GM21423 (cell line): ENCODE measurements around the gene SDK1.

Experiments used
- ATAC-seq: cut with Tn5 transposase; IDR thresholded peaks from one replicate; pipeline ENCODE4 v1.9.1; 2021; ENCODE audit warnings: mild to moderate bottlenecking, moderate library complexity; ENCODE audit not compliant: unreplicated experiment

The SDK1 gene

GRCh38 chr7:4000139-4000538 lies 699.1 kb downstream of the SDK1 start:
- ATAC-seq, result no peak

GRCh38 chr7:4000934-4001333 lies 699.9 kb downstream of the SDK1 start:
- no peak for ATAC-seq

DNA sequence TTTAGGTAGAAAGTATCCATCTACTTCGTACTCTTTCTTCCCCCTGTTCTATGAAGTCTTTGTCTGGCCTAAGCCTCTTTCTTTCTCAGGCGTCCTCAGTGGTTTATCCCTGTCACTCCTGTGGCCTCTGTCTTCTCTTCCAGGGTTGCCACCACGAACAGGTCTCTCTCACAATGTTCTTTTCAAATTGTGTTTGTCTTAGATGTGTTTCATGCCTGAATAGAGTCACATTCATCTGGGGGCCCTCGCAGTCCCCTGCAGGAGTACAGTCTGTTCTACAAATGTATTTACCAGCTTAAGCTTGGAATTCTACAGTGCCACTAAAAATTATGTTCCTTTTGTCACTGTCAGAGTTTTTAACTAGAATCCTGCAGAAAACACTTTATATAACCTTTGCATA lies 700.7 kb downstream of the SDK1 start:
- no peak for ATAC-seq

GRCh38 chr7:4003503-4003902 lies 702.5 kb downstream of the SDK1 start:
- no peak for ATAC-seq

DNA sequence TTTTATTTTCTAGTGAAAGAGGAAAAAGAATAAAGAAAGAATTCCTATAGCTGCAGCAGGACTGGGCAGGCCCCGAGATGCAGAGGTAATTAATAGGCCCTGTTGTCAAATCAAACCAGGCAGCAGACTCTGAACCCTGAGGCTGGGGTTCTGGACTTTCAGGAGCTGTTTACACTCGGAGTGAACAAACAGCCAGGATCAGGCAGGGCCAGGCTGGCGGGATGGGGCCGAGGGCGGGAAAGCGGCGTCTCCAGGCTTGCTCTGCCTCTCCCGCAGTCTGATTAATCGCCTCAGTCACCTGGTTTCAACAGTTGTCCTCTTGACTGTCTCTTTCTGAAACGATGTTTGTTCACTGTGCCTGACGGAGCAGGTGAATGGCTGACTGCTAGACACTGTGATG lies 705.6 kb downstream of the SDK1 start:
- no peak for ATAC-seq

DNA sequence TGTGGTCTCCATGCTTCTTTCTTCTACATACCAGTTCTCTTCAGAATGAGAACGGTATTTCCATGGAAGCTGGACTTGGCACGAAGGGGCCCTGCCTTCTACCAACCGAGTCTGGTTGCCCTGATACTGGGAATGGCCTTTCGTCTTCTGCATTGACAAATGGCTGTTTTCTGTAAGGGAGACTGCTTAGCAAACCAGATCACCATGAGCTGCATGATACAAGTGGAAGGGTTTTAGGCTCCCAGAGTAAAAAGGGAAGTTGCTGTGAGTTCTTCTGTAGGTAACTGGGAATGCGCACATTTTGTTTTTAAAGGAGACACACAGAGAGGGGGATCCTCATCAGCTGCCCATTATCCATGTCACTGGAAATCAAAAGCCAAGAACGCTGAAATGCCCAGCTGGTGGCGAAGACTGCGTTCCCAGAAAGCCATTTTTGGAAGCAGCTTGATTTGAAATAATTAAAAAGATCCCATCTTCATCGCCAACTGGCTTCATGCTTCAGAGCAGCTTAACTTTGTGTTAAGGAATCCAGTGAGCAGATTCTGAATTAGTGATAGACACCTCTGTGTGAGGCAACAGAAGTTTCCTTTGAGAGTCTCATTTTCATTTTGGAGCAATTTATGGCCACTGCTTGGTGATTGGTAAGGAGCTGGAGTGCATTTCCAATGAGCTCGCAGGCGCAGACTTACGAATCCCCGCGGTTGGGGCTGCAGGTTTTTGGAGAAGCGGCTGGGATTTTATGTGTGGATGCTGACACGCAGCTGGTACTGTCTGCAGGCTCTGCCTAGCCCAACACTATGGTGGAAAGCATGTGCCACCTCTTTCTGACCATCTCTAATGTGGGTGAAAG lies 708.4 kb downstream of the SDK1 start:
- no peak for ATAC-seq

- no peak for ATAC-seq
These were observed 709.1 kb downstream of the SDK1 start for GRCh38 chr7:4010061-4010605.

DNA sequence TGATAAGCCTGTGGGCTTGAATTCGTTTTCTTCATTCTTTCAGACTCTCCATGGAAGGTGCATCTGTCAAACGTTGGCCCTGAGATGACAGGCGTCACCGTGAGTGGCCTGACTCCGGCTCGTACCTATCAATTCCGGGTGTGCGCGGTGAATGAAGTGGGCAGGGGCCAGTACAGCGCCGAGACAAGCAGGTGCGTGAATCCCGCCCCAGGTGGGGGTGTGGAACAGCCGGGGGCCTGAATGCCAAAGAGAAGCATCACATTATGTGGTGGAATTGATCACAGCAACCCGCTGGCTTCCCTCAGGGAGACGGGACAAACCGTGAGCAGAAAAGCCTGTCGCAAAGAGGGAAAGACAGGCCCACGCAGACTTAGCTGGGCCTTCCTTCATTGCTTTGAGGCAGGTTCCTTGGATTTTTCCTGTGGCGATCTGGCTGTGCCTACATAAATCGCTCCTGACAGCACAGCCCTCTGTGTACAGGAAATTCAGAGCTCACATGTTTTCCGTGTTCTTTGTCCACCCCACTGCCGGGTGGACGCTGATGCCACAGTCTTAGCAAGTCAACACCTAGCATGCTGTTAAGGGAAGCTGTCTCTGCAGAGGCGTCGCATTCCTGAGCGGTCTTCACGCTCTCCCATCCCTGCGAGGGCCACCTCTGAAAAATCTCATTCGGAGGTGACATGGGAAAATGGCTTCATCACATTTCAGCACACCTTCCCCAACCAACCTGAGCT lies 710.0 kb downstream of the SDK1 start:
- no peak for ATAC-seq

DNA sequence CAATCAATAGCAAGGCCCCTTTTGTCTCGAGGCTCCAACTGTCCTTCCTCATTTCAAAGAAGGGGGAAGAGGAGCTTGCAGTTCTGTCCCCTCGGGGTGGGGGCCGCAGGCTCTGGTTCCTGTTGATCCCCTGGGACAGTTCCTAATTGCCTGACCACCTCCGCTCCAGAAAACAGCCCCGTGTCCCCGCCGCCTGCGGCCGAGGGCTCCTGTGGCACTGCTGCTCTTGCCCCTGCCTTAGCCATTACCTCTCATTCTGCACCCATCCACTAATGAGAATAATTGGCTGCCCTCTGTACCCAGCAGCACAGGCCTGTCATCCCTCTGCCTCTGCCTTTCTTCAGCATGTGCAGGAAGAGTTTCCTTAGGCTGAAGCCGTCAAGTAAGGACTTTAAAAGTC lies 712.7 kb downstream of the SDK1 start:
- ATAC-seq, result no peak

- ATAC-seq, result no peak
These were observed 713.4 kb downstream of the SDK1 start for GRCh38 chr7:4014346-4015050.

DNA sequence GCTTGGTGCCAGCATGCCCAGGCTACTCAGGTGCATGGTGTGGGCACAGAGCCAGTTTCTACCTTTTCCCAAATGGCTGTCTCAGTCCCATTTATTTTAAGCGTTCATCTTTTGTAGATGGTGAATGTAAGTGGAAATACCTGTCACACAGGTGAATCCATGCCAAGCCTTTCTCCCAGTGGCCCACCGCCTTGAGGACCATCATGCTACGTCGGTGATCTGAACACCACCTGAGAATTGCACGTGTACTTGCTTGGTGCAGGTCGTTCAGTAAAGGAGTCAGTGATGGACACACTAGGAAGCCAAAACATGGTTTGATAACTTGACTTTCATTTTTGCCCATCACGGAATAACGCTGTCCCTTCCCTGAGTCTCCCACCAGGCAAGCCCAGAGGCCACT lies 714.3 kb downstream of the SDK1 start:
- ATAC-seq, result no peak

- ATAC-seq, result no peak
These were observed 714.9 kb downstream of the SDK1 start for GRCh38 chr7:4015996-4016395.

DNA sequence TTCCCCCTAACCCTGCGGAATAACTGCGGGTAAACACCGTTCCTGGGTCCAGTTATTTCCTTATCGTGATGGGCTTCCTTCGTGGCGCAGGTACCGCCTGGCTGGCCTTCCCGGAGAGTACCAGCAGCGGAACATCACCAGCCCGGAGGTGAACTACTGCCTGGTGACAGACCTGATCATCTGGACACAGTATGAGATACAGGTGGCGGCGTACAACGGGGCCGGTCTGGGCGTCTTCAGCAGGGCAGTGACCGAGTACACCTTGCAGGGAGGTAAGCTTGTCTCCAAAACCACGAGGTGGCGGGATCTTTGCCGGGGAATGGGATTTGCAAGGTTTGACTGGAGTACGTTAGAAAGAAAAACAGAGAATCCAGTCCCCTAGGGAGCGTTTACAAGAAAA lies 716.0 kb downstream of the SDK1 start:
- ATAC-seq, result no peak

- ATAC-seq, result no peak
These were observed 716.7 kb downstream of the SDK1 start for GRCh38 chr7:4017785-4018184.

- ATAC-seq, result no peak
These were observed 717.7 kb downstream of the SDK1 start for GRCh38 chr7:4018601-4019316.

GRCh38 chr7:4020086-4020485 lies 719.0 kb downstream of the SDK1 start:
- ATAC-seq, result no peak

DNA sequence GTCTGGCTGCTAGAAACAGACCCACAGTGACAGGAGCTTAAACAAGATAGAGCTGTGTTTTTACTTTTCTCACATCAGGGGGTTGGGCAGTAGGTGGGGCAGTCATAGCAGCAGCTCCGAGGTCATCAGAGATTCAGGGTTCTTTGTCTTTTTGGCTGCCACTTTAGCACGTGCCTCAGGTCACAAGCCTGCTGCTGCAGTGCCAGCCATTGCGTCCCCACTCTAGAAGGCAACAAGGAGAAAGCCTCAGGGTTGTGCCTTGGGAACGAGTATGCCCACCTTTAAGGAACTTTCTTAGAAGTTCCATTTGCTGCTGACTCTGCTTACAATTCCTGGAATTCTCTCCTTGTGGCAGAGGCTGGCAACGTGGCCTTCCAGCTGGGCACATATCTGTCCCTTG lies 720.4 kb downstream of the SDK1 start:
- no peak for ATAC-seq

DNA sequence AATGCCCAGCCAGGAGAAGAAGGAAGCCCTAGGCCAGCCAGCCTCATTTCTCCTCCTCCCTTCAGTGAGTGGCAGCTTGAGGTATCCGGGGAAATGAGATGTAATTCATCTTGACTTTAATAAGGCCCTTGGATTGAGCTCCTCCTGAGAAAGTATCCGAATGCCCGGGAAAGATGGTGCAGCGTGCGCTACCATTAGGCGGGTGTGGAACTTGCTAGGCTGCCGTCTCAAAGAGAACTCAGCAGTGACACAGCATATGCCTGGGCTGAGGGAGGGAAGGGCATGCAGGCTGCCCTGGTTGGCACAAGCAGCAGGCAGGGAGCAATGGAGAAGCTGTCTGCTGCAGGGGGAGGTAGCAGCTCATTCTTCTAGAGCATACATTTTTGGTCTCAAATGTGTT lies 721.2 kb downstream of the SDK1 start:
- no peak for ATAC-seq

DNA sequence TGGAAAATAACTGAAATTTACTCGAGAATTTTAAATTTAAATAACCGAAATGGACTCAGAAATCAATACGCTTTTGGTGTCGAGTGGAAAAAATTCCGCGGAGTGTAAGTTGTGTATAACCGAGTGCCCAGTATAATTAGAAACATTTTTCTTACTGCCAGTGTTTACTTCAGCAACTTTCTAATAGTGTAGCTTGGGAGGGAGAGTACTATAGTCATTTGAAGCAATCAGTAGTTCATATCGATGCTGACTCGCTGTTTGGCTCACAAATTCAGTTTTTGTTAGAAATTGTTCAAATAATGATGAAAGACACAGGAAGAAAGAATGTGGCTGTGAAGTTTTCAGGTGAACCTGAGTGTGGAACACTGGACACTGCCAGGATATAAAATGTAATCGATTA lies 722.5 kb downstream of the SDK1 start:
- no peak for ATAC-seq

GRCh38 chr7:4024133-4024532 lies 723.1 kb downstream of the SDK1 start:
- ATAC-seq, result no peak

DNA sequence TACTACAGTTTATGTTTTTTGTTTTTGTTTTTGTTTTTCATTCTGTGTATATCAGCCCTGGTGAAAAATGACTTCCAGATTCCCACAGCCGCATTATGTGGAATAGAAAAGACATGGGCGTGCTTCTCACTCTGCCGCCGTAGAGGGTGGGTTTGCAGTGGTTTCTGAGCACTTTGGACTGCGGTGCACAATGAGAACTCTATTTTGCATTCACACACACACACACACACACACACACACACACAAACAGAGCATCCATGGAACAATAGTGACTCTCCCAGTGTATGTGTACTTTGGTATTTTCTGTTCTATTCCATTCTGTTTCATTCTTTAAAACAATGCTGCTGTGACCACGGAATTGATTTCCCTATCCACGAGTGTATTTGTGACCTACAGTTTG lies 723.8 kb downstream of the SDK1 start:
- no peak for ATAC-seq
